Activated CD8-positive, alpha-beta T cell treated with anti-CD3 and anti-CD28 coated beads for 36 hours (primary cell): ENCODE measurements around the gene APBA1. TPM values are rescaled to one million over a fixed set of nuclear protein-coding genes. Genes with fewer than 3 reads are reported as not detected.

Source experiments
- ATAC-seq: fragments of 200-7000 bp; cut with Tn5 transposase; one replicate; pipeline ENCODE4 v1.10.0; 2021; ENCODE audit warnings: mild to moderate bottlenecking, moderate library complexity
- CTCF ChIA-PET: fragments of 350-600 bp; sonication (Branson Sonifier 250); formaldehyde crosslinking; loops from one replicate; lab custom pipeline; 2021; ENCODE audit warnings: antibody characterized with exemption; lab: Charles Lee
- POLR2A ChIA-PET: fragments of 350-600 bp; sonication (Branson Sonifier 250); formaldehyde crosslinking; loops from one replicate; lab custom pipeline; 2021; ENCODE audit warnings: antibody characterized with exemption; lab: Charles Lee
- DNase-seq: peaks from one replicate; pipeline ENCODE4 v3.0.0-alpha.2; 2020
- H3K27ac Mint-ChIP-seq: one replicate; pipeline ENCODE4 v1.8.0; 2021; ENCODE audit warnings: mild to moderate bottlenecking, mixed read lengths
- H3K27me3 Mint-ChIP-seq: one replicate; pipeline ENCODE4 v1.8.0; 2021; ENCODE audit warnings: mixed read lengths
- H3K36me3 Mint-ChIP-seq: one replicate; pipeline ENCODE4 v1.8.0; 2021; ENCODE audit warnings: low read depth, mixed read lengths
- H3K4me1 Mint-ChIP-seq: one replicate; pipeline ENCODE4 v1.8.0; 2021; ENCODE audit warnings: low read depth, mixed read lengths
- H3K4me3 Mint-ChIP-seq: one replicate; pipeline ENCODE4 v1.8.0; 2021; ENCODE audit warnings: mild to moderate bottlenecking, moderate library complexity, mixed read lengths
- H3K9me3 Mint-ChIP-seq: one replicate; pipeline ENCODE4 v1.8.0; 2021; ENCODE audit warnings: mixed read lengths
- intact Hi-C: fragments of 100-400 bp; cut with micrococcal nuclease; formaldehyde crosslinking; loops from one replicate; pipeline ENCODE4 v1.10.0; 2022
- total RNA-seq, 2 experiments: library from RNA; stranded (reverse); gene quantifications; one replicate each; pipeline ENCODE4 v1.2.3, GENCODE V29; 2021
- TF ChIP-seq, protein P1 (sequence below): fragments of 200-600 bp; IDR thresholded peaks from one replicate; pipeline ENCODE4 v1.8.0; 2022; ENCODE audit warnings: antibody characterized with exemption, mild to moderate bottlenecking

APBA1 gene
- total RNA-seq, 2 experiments from 2014 or later, result 0.07 TPM; not detected in 1

DNA sequence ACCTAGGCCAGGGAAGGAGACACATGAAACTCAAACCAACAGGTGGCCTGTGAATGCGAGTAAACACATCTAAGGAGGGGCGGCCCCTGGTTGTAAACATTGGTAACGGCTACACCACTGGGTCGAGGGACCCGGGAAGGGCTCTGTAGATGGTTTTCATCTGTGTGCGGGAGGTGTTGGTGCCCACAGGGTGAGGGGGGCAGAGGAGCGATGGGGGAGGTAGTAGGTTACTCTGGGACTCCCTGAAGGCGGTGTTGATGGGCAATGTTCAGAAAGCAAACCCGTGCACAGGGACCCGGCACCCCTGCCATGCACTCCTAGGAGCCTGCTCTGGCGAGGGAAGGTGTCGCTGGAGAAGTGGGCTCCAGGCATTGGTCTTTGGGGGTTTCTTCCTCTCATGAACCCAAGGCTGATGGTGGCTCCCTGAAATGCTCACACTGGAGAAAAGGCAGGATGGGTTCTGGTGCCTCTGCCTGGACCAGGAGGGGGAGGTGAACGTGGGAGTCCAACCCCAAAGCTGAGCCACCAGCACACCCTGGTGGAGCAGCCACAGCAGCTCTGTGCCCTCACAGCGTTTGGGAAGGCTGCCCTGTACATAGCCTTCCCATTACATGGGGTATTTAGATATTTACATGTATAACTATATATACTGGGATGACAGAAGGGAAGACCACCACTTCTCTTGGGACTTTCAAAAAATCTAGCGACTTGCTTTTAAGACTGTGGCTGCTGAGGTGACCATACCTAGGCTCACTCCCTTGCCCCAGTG lies 244.0 kb downstream of the APBA1 start:
- intact Hi-C loops, result loop anchor here (10.0 kb wide), 1 partner anchor 487 kb away; no protein-coding TSS in a partner anchor
- H3K27me3 Mint-ChIP-seq, result no peaks in the 10 kb centered on the region
- no peak overlapping the region for H3K4me3 Mint-ChIP-seq
- no peaks in the 10 kb centered on the region for H3K36me3 Mint-ChIP-seq
- no peaks in the 10 kb centered on the region for H3K4me1 Mint-ChIP-seq
- CTCF ChIA-PET, result no interaction called here
- TF ChIP-seq, protein P1, sequence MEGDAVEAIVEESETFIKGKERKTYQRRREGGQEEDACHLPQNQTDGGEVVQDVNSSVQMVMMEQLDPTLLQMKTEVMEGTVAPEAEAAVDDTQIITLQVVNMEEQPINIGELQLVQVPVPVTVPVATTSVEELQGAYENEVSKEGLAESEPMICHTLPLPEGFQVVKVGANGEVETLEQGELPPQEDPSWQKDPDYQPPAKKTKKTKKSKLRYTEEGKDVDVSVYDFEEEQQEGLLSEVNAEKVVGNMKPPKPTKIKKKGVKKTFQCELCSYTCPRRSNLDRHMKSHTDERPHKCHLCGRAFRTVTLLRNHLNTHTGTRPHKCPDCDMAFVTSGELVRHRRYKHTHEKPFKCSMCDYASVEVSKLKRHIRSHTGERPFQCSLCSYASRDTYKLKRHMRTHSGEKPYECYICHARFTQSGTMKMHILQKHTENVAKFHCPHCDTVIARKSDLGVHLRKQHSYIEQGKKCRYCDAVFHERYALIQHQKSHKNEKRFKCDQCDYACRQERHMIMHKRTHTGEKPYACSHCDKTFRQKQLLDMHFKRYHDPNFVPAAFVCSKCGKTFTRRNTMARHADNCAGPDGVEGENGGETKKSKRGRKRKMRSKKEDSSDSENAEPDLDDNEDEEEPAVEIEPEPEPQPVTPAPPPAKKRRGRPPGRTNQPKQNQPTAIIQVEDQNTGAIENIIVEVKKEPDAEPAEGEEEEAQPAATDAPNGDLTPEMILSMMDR, result no peak
- POLR2A ChIA-PET, result no interaction called here
- no peak overlapping the region for H3K27ac Mint-ChIP-seq
- ATAC-seq (no peak), DNase-seq (no peak)
- H3K9me3 Mint-ChIP-seq, result no peaks in the 10 kb centered on the region

DNA sequence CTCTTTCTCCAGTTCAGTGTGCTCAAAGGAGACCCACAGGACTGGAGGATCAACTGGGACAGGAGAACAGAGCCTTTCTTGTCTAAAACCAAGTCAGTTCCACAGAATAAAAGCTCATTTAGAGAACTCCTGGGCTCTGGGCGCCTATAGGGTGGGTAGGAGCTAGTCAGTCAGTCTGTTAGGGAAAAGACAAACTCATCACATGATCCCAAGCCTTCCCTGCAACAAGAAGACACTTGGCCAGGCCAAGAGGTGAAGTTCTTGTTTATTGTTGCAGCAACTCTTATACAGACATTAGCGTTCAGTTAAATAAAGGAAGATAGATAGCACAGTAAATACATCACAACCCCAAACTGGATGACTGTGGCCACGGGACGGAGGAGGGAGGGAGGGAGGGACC lies 244.9 kb downstream of the APBA1 start:
- ChIA-PET CTCF (no interaction called here), POLR2A (no interaction called here)
- Mint-ChIP-seq H3K4me3 (no peak overlapping the region), H3K4me1 (no peaks in the 10 kb centered on the region), H3K27me3 (no peaks in the 10 kb centered on the region), H3K27ac (no peak overlapping the region), H3K9me3 (no peaks in the 10 kb centered on the region), H3K36me3 (no peaks in the 10 kb centered on the region)
- intact Hi-C loops, result loop anchor here (10.0 kb wide), 1 partner anchor 488 kb away; no protein-coding TSS in a partner anchor
- DNase-seq (no peak), ATAC-seq (no peak)
- TF ChIP-seq, protein P1, result no peak

DNA sequence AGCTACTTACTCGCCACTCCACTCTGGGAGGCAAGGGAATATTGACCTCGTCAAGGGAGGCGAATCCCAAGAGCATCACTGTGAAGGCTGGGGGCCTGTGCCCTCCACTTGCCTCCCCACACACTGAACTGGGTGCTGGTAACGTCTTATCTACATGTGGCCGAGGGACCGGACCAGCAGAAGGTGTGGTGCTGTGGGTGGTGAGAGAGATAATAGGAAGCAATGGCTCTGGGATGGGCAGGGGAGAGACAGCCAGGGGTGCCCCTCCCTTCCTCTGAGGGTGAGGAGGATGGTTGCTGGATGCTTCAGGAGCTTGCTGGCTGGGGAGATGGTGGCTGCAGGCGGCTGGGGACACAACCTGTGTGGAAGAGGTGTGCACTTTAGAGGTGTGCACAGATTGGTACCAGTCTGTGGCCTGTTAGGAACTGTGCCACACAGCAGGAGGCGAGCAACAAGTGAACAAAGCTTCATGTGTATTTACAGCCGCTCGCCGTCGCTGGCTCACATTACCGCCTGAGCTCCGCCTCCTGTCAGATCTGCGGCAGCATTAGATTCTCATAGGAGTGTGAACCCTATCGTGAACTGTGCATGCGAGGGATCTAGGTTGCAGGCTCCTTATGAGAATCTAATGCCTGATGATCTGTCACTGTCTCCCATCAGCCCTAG lies 246.9 kb downstream of the APBA1 start:
- TF ChIP-seq, protein P1, result no peak
- Mint-ChIP-seq H3K27me3 (no peaks in the 10 kb centered on the region), H3K9me3 (no peaks in the 10 kb centered on the region), H3K36me3 (no peaks in the 10 kb centered on the region), H3K27ac (no peak overlapping the region), H3K4me1 (no peaks in the 10 kb centered on the region), H3K4me3 (no peak overlapping the region)
- no peak for ATAC-seq
- intact Hi-C loops, result loop anchor here (10.0 kb wide), 1 partner anchor 490 kb away; no protein-coding TSS in a partner anchor
- ChIA-PET POLR2A (no interaction called here), CTCF (interaction anchor here (0.6 to 1.4 kb wide), 2 partner anchors 77 to 123 kb away, joined by 3 to 5 read pairs; no protein-coding TSS in a partner anchor)
- DNase-seq, result no peak

DNA sequence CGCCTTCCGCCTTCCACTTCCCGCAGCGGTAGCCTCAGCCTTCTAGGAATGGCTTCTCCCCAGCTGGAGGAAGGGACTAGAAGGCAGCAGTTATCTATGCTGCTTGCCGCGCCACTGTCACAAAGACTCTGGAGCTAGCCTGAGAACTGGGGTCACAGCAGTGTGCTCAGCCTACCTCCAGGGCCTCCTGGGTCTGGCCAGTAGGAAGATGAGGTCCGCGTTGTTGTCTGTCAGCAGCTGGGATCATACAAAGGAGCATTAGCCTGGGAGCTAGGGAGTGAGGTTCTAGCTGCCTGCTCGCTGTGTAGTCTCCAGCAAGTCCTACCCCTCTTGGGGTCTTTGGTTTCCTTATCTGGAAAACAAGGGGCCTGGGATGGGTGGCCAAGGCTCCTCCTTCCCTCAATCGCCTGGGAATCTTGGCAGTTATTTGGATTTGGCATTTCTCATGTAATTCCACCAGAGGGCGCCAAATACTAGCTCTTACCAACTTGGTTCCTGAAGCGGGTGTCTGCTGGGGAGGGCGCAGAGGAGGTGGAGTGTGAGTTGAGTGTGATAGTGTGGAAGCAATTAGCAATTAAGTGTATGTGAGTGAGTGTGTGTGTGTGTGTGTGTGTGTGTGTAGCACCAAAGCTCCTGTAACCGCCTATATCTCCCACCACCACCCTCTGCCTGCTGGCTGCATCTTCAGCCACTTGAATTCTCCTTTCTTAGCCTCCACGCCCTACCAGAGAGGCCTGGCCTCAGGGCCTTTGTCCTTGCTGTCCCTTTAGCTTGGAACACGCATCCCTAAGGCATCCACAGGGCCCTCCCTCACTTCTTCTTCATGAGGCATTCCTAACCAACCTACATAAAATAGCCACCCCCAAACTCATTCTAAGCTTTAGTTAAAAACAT lies 250.0 kb downstream of the APBA1 start:
- no peaks in the 10 kb centered on the region for H3K4me1 Mint-ChIP-seq
- H3K4me3 Mint-ChIP-seq, result no peak overlapping the region
- no peak overlapping the region for H3K27ac Mint-ChIP-seq
- H3K27me3 Mint-ChIP-seq, result peaks cover 3% of the 10 kb centered on the region
- TF ChIP-seq, protein P1, result peak; percentile 77
- ATAC-seq, result peak; percentile 49
- POLR2A ChIA-PET, result no interaction called here
- DNase-seq, result peak; percentile 52
- H3K9me3 Mint-ChIP-seq, result no peaks in the 10 kb centered on the region
- CTCF ChIA-PET, result interaction anchor here (0.6 to 3.8 kb wide), 41 partner anchors 8 to 688 kb away, joined by 3 to 37 read pairs (median 4); no protein-coding TSS in a partner anchor
- H3K36me3 Mint-ChIP-seq, result no peaks in the 10 kb centered on the region
- intact Hi-C loops, result loop anchor here (2.0 to 10.0 kb wide), 3 partner anchors 127 to 493 kb away; no protein-coding TSS in a partner anchor
